ENCODE results near the gene DDX17. TPM values are rescaled to one million over a fixed set of nuclear protein-coding genes. Genes with fewer than 3 reads are reported as not detected.

DDX17 gene
- total RNA-seq, 2 donors from 2014 or later, result 507 to 621 TPM

- no peak overlapping the region for H3K4me3 Mint-ChIP-seq
- H3K9ac ChIP-seq (ENCODE audit: extremely low read depth, low read length, poor library complexity, severe bottlenecking), result no peak overlapping the region
- H3K9me3 ChIP-seq (ENCODE audit: control insufficient read depth, low read length), result no peaks in the 10 kb centered on the region
- no peaks in the 10 kb centered on the region for H3K9me3 Mint-ChIP-seq
- TF ChIP-seq CTCF (conservative IDR thresholded peaks at IDR 0.05), result no peak
- no peaks in the 10 kb centered on the region for H3K27me3 ChIP-seq (ENCODE audit: control insufficient read depth, insufficient read depth, low read length, poor library complexity, severe bottlenecking)
- H3K27ac Mint-ChIP-seq, result no peak overlapping the region
- H3K4me3 ChIP-seq (ENCODE audit: low read length), result no peak overlapping the region
- H3K4me1 Mint-ChIP-seq, result no peaks in the 10 kb centered on the region
- H3K36me3 ChIP-seq (ENCODE audit: control insufficient read depth, insufficient read depth, low read length), result no peaks in the 10 kb centered on the region
- H3K36me3 Mint-ChIP-seq (ENCODE audit: low read depth), result no peaks in the 10 kb centered on the region
- 88 to 94% methylated on average over 5 of the region's 5 CpGs for WGBS, 2 experiments (ENCODE audit: insufficient coverage in 1 of 2, insufficient read length in 1 of 2)
- H3K27ac ChIP-seq (ENCODE audit: low read depth, low read length), result no peak overlapping the region
- DNase-seq, result no peak
- H3K4me1 ChIP-seq (ENCODE audit: control insufficient read depth, insufficient read depth, low read length), result no peaks in the 10 kb centered on the region
- H3K27me3 Mint-ChIP-seq (ENCODE audit: insufficient read depth), result no peaks in the 10 kb centered on the region
Observed at GRCh38 chr22:38523479-38523878, 17.4 kb upstream of the DDX17 start.

DNA sequence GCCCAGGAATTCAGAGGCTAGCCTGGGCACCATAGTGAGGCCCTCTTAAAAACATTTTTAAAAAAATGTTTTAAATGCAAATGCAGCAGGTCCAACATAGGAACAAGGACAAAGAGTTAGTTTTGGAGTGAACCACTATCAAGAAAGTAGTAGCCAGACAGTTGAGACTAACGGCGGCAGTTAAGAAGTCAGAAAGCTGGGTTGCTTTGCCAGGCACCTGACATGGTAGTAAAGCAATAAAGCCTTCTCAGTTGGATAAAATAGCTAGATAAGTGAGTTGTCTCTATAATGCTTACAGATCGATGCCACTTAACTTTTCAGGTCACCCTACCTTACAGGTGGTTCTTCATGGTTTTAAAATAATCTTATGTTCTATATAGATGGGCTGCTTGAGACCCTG, 16.9 kb upstream of the DDX17 start:
- Mint-ChIP-seq H3K9me3 (no peaks in the 10 kb centered on the region), H3K27ac (no peak overlapping the region), H3K27me3 (ENCODE audit: insufficient read depth) (no peaks in the 10 kb centered on the region), H3K4me1 (no peaks in the 10 kb centered on the region), H3K4me3 (no peak overlapping the region), H3K36me3 (ENCODE audit: low read depth) (no peaks in the 10 kb centered on the region)
- DNase-seq, result no peak
- Histone ChIP-seq H3K36me3 (ENCODE audit: control insufficient read depth, insufficient read depth, low read length) (no peaks in the 10 kb centered on the region), H3K9me3 (ENCODE audit: control insufficient read depth, low read length) (no peaks in the 10 kb centered on the region), H3K9ac (ENCODE audit: extremely low read depth, low read length, poor library complexity, severe bottlenecking) (no peak overlapping the region), H3K4me1 (ENCODE audit: control insufficient read depth, insufficient read depth, low read length) (no peaks in the 10 kb centered on the region), H3K4me3 (ENCODE audit: low read length) (no peak overlapping the region), H3K27me3 (ENCODE audit: control insufficient read depth, insufficient read depth, low read length, poor library complexity, severe bottlenecking) (no peaks in the 10 kb centered on the region), H3K27ac (ENCODE audit: low read depth, low read length) (no peak overlapping the region)
- 96% methylated on average over 3 of the region's 3 CpGs for WGBS, 2 experiments (ENCODE audit: insufficient coverage in 1 of 2, insufficient read length in 1 of 2)
- no peak for TF ChIP-seq CTCF (conservative IDR thresholded peaks at IDR 0.05)

- Histone ChIP-seq H3K27ac (ENCODE audit: low read depth, low read length) (no peak overlapping the region), H3K4me3 (ENCODE audit: low read length) (no peak overlapping the region), H3K36me3 (ENCODE audit: control insufficient read depth, insufficient read depth, low read length) (no peaks in the 10 kb centered on the region), H3K9ac (ENCODE audit: extremely low read depth, low read length, poor library complexity, severe bottlenecking) (no peak overlapping the region), H3K27me3 (ENCODE audit: control insufficient read depth, insufficient read depth, low read length, poor library complexity, severe bottlenecking) (no peaks in the 10 kb centered on the region), H3K9me3 (ENCODE audit: control insufficient read depth, low read length) (no peaks in the 10 kb centered on the region), H3K4me1 (ENCODE audit: control insufficient read depth, insufficient read depth, low read length) (no peaks in the 10 kb centered on the region)
- Mint-ChIP-seq H3K27ac (no peak overlapping the region), H3K4me1 (peaks cover 3% of the 10 kb centered on the region), H3K27me3 (ENCODE audit: insufficient read depth) (no peaks in the 10 kb centered on the region), H3K4me3 (no peak overlapping the region), H3K9me3 (no peaks in the 10 kb centered on the region), H3K36me3 (ENCODE audit: low read depth) (no peaks in the 10 kb centered on the region)
- 93 to 100% methylated on average over 1 of the region's 2 CpGs for WGBS, 2 experiments (ENCODE audit: insufficient coverage in 1 of 2, insufficient read length in 1 of 2)
- no peak for TF ChIP-seq CTCF (conservative IDR thresholded peaks at IDR 0.05)
- no peak for DNase-seq
Observed at GRCh38 chr22:38519453-38520250, 13.5 kb upstream of the DDX17 start.

Measured in endodermal cell (in vitro differentiated cells).